ENCODE data around the gene HSD17B7. TPM values are rescaled to one million over a fixed set of nuclear protein-coding genes. Genes with fewer than 3 reads are reported as not detected.
"Not testable (repeated sequence)": the region's sequence is repeated elsewhere in the genome, so short reads cannot be mapped to it uniquely, and the experiment has no call there.

HSD17B7 gene
- polyA plus RNA-seq, 1 donor (not counting 4 experiments of a cell fraction or from before 2014, with no cell fraction given): 44.7 TPM

DNA sequence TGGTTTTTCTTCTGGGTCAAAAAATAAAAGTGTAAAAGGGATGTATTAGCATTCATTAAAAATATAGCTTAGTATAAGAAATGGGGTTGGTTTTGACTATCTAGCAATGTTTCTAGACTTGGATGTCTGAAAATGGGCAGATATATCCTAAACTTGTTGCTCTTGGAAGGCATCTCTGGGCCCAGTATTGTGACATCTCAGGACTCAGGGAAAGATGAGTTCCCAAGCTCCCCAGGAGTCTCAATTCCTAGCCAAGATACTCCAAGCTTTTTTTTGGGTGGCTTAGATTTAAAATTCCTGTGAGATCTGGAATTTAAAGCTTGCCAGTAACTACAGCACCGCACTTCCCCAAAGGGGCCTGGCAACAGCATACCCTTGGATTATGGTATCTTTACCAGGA is 11.5 kb upstream of the HSD17B7 start:
- dilution Hi-C loops (cut with MboI; ENCODE audit: extremely low pct_ligation_motif_present, low sequenced_read_pairs): no loop called here
- no peak for TF ChIP-seq EZH2 (IDR thresholded peaks at IDR 0.05; ENCODE audit: low read length)
- no peak for TF ChIP-seq CTCF (optimal IDR thresholded peaks at IDR 0.05 in 1 of 3, IDR thresholded peaks at IDR 0.05 in 1 of 3, conservative IDR thresholded peaks at IDR 0.05 in 1 of 3; ENCODE audit: extremely low read depth in 1 of 3, insufficient read depth in 2 of 3, low read length in 3 of 3)
- H3K9me1 ChIP-seq (ENCODE audit: control insufficient read depth, extremely low read depth, insufficient read depth, low read length): no peaks in the 10 kb centered on the region
- no peak overlapping the region for H3K4me2 ChIP-seq (ENCODE audit: control insufficient read depth, extremely low read depth, insufficient read depth, low read depth, low read length)
- no peak overlapping the region for H3K9ac ChIP-seq (ENCODE audit: control insufficient read depth, extremely low read depth, insufficient read depth, low read length)
- no peaks in the 10 kb centered on the region for H3K9me3 ChIP-seq (ENCODE audit: control insufficient read depth, low read depth, low read length)
- peaks cover 0 to 2% of the 10 kb centered on the region in 2 experiments for H3K36me3 ChIP-seq (ENCODE audit: control insufficient read depth in 2 of 2, extremely low read depth in 1 of 2, insufficient read depth in 2 of 2, low read length in 2 of 2)
- no peak for FAIRE-seq
- no peaks in the 10 kb centered on the region for H3K4me1 ChIP-seq (ENCODE audit: control insufficient read depth, extremely low read depth, insufficient read depth, low read length)
- H3K27ac ChIP-seq (ENCODE audit: control insufficient read depth, insufficient read depth, low read length): no peak overlapping the region
- no peak for DNase-seq (ENCODE audit: low read depth, low spot score)
- H4K20me1 ChIP-seq (ENCODE audit: control insufficient read depth, extremely low read depth, insufficient read depth, low read length): no peaks in the 10 kb centered on the region
- no peaks in the 10 kb centered on the region for H3K79me2 ChIP-seq (ENCODE audit: control insufficient read depth, insufficient read depth, low read length)
- H2AFZ ChIP-seq (ENCODE audit: control insufficient read depth, low read length): no peak overlapping the region
- H3K27me3 ChIP-seq (ENCODE audit: control insufficient read depth, extremely low read depth, insufficient read depth, low read length): no peaks in the 10 kb centered on the region
- no peak overlapping the region for H3K4me3 ChIP-seq (ENCODE audit: control insufficient read depth in 2 of 3, extremely low read depth in 1 of 3, insufficient read depth in 2 of 3, low read depth in 1 of 3, low read length in 3 of 3)

- Histone ChIP-seq H3K9me1 (ENCODE audit: control insufficient read depth, extremely low read depth, insufficient read depth, low read length) (no peaks in the 10 kb centered on the region), H3K79me2 (ENCODE audit: control insufficient read depth, insufficient read depth, low read length) (no peaks in the 10 kb centered on the region), H3K27me3 (ENCODE audit: control insufficient read depth, extremely low read depth, insufficient read depth, low read length) (no peaks in the 10 kb centered on the region), H3K4me3 (ENCODE audit: control insufficient read depth in 2 of 3, extremely low read depth in 1 of 3, insufficient read depth in 2 of 3, low read depth in 1 of 3, low read length in 3 of 3) (no peak overlapping the region), H3K9me3 (ENCODE audit: control insufficient read depth, low read depth, low read length) (no peaks in the 10 kb centered on the region), H2AFZ (ENCODE audit: control insufficient read depth, low read length) (no peak overlapping the region), H3K9ac (ENCODE audit: control insufficient read depth, extremely low read depth, insufficient read depth, low read length) (no peak overlapping the region), H3K4me1 (ENCODE audit: control insufficient read depth, extremely low read depth, insufficient read depth, low read length) (no peaks in the 10 kb centered on the region), H4K20me1 (ENCODE audit: control insufficient read depth, extremely low read depth, insufficient read depth, low read length) (no peaks in the 10 kb centered on the region), H3K27ac (ENCODE audit: control insufficient read depth, insufficient read depth, low read length) (no peak overlapping the region), H3K4me2 (ENCODE audit: control insufficient read depth, extremely low read depth, insufficient read depth, low read depth, low read length) (no peak overlapping the region), H3K36me3 (ENCODE audit: control insufficient read depth in 2 of 2, extremely low read depth in 1 of 2, insufficient read depth in 2 of 2, low read length in 2 of 2) (peaks cover 0 to 2% of the 10 kb centered on the region in 2 experiments)
- dilution Hi-C loops (cut with MboI; ENCODE audit: extremely low pct_ligation_motif_present, low sequenced_read_pairs): no loop called here
- FAIRE-seq (no peak), DNase-seq (ENCODE audit: low read depth, low spot score) (no peak)
- TF ChIP-seq EZH2 (IDR thresholded peaks at IDR 0.05; ENCODE audit: low read length) (no peak), CTCF (optimal IDR thresholded peaks at IDR 0.05 in 1 of 3, IDR thresholded peaks at IDR 0.05 in 1 of 3, conservative IDR thresholded peaks at IDR 0.05 in 1 of 3; ENCODE audit: extremely low read depth in 1 of 3, insufficient read depth in 2 of 3, low read length in 3 of 3) (no peak)
These were observed 7.8 kb upstream of the HSD17B7 start for GRCh38 chr1:162782671-162783070.

- FAIRE-seq; H3K4me2 ChIP-seq (ENCODE audit: control insufficient read depth, extremely low read depth, insufficient read depth, low read depth, low read length); H3K4me3 ChIP-seq (ENCODE audit: control insufficient read depth in 2 of 3, extremely low read depth in 1 of 3, insufficient read depth in 2 of 3, low read depth in 1 of 3, low read length in 3 of 3); H3K27ac ChIP-seq (ENCODE audit: control insufficient read depth, insufficient read depth, low read length); H3K36me3 ChIP-seq (ENCODE audit: control insufficient read depth in 2 of 2, extremely low read depth in 1 of 2, insufficient read depth in 2 of 2, low read length in 2 of 2); H2AFZ ChIP-seq (ENCODE audit: control insufficient read depth, low read length); H4K20me1 ChIP-seq (ENCODE audit: control insufficient read depth, extremely low read depth, insufficient read depth, low read length); H3K9me1 ChIP-seq (ENCODE audit: control insufficient read depth, extremely low read depth, insufficient read depth, low read length); DNase-seq (ENCODE audit: low read depth, low spot score); H3K9me3 ChIP-seq (ENCODE audit: control insufficient read depth, low read depth, low read length); H3K79me2 ChIP-seq (ENCODE audit: control insufficient read depth, insufficient read depth, low read length); H3K27me3 ChIP-seq (ENCODE audit: control insufficient read depth, extremely low read depth, insufficient read depth, low read length); H3K9ac ChIP-seq (ENCODE audit: control insufficient read depth, extremely low read depth, insufficient read depth, low read length); H3K4me1 ChIP-seq (ENCODE audit: control insufficient read depth, extremely low read depth, insufficient read depth, low read length); dilution Hi-C loops (cut with MboI; ENCODE audit: extremely low pct_ligation_motif_present, low sequenced_read_pairs): not testable (repeated sequence)
These were observed 5.6 kb upstream of the HSD17B7 start for GRCh38 chr1:162784926-162785325.

GRCh38 chr1:162788783-162789182 is 1.7 kb upstream of the HSD17B7 start:
- DNase-seq (ENCODE audit: low read depth, low spot score); H4K20me1 ChIP-seq (ENCODE audit: control insufficient read depth, extremely low read depth, insufficient read depth, low read length); dilution Hi-C loops (cut with MboI; ENCODE audit: extremely low pct_ligation_motif_present, low sequenced_read_pairs); FAIRE-seq; H3K27ac ChIP-seq (ENCODE audit: control insufficient read depth, insufficient read depth, low read length); H3K4me2 ChIP-seq (ENCODE audit: control insufficient read depth, extremely low read depth, insufficient read depth, low read depth, low read length); H3K9ac ChIP-seq (ENCODE audit: control insufficient read depth, extremely low read depth, insufficient read depth, low read length); H3K36me3 ChIP-seq (ENCODE audit: control insufficient read depth in 2 of 2, extremely low read depth in 1 of 2, insufficient read depth in 2 of 2, low read length in 2 of 2); H3K9me3 ChIP-seq (ENCODE audit: control insufficient read depth, low read depth, low read length); H3K4me3 ChIP-seq (ENCODE audit: control insufficient read depth in 2 of 3, extremely low read depth in 1 of 3, insufficient read depth in 2 of 3, low read depth in 1 of 3, low read length in 3 of 3); H2AFZ ChIP-seq (ENCODE audit: control insufficient read depth, low read length); H3K4me1 ChIP-seq (ENCODE audit: control insufficient read depth, extremely low read depth, insufficient read depth, low read length); H3K9me1 ChIP-seq (ENCODE audit: control insufficient read depth, extremely low read depth, insufficient read depth, low read length); H3K27me3 ChIP-seq (ENCODE audit: control insufficient read depth, extremely low read depth, insufficient read depth, low read length): not testable (repeated sequence)
- peaks cover 16% of the 10 kb centered on the region for H3K79me2 ChIP-seq (ENCODE audit: control insufficient read depth, insufficient read depth, low read length)

Measured in keratinocyte (primary cell).